Measurements from ENCODE around the gene CNTN2.

CNTN2 gene

GRCh38 chr1:205065666-205066065, 22.7 kb downstream of the CNTN2 start:
- no peak overlapping the region for H3K4me3 ChIP-seq (ENCODE audit: low read length)

GRCh38 chr1:205066141-205066818, 23.3 kb downstream of the CNTN2 start:
- Histone ChIP-seq H2AFZ (ENCODE audit: low read length) (no peak overlapping the region), H3F3A (ENCODE audit: insufficient read depth, low read length) (no peaks in the 10 kb centered on the region), H3K79me2 (ENCODE audit: low read length) (no peaks in the 10 kb centered on the region), H3K4me2 (ENCODE audit: low read depth, low read length) (no peak overlapping the region), H4K20me1 (ENCODE audit: insufficient read depth, low read length) (no peaks in the 10 kb centered on the region), H3K4me3 (ENCODE audit: low read length) (no peak overlapping the region), H3K9me2 (replicated peaks; ENCODE audit: insufficient read depth, low read length) (no peaks in the 10 kb centered on the region), H3K9me3 (replicated peaks; ENCODE audit: insufficient read depth, low read length) (no peaks in the 10 kb centered on the region), H3K27me3 (replicated peaks; ENCODE audit: insufficient read depth, low read length) (peaks cover 4% of the 10 kb centered on the region; the same call in 1 of the 2 replicates), H3K27ac (ENCODE audit: low read length) (no peak overlapping the region), H3K9ac (ENCODE audit: low read length) (no peak overlapping the region), H3K4me1 (ENCODE audit: low read length) (no peaks in the 10 kb centered on the region), H3K36me3 (replicated peaks; ENCODE audit: insufficient read depth, low read length) (no peaks in the 10 kb centered on the region)
- no peak for DNase-seq
- TF ChIP-seq EZH2 (optimal IDR thresholded peaks at IDR 0.05; ENCODE audit: low read depth, low read length) (no peak), EZH2phosphoT487 (IDR thresholded peaks at IDR 0.05; ENCODE audit: low read length) (no peak), CTCF (IDR thresholded peaks at IDR 0.05; ENCODE audit: low read length) (no peak)

More at GRCh38 chr1:205065666-205066065, 22.7 kb downstream of the CNTN2 start:
- DNase-seq = no peak
- H2AFZ ChIP-seq (ENCODE audit: low read length) = no peak overlapping the region
- no peaks in the 10 kb centered on the region for H3K79me2 ChIP-seq (ENCODE audit: low read length)
- H3K4me1 ChIP-seq (ENCODE audit: low read length) = no peaks in the 10 kb centered on the region
- H4K20me1 ChIP-seq (ENCODE audit: insufficient read depth, low read length) = no peaks in the 10 kb centered on the region
- no peak overlapping the region for H3K27ac ChIP-seq (ENCODE audit: low read length)
- H3K27me3 ChIP-seq (replicated peaks; ENCODE audit: insufficient read depth, low read length) = peaks cover 4% of the 10 kb centered on the region; the same call in 1 of the 2 replicates
- no peaks in the 10 kb centered on the region for H3F3A ChIP-seq (ENCODE audit: insufficient read depth, low read length)
- no peaks in the 10 kb centered on the region for H3K36me3 ChIP-seq (replicated peaks; ENCODE audit: insufficient read depth, low read length)
- TF ChIP-seq EZH2 (optimal IDR thresholded peaks at IDR 0.05; ENCODE audit: low read depth, low read length) = no peak
- no peak for TF ChIP-seq CTCF (IDR thresholded peaks at IDR 0.05; ENCODE audit: low read length)
- no peak overlapping the region for H3K4me2 ChIP-seq (ENCODE audit: low read depth, low read length)
- no peak overlapping the region for H3K9ac ChIP-seq (ENCODE audit: low read length)
- H3K9me3 ChIP-seq (replicated peaks; ENCODE audit: insufficient read depth, low read length) = no peaks in the 10 kb centered on the region
- H3K9me2 ChIP-seq (replicated peaks; ENCODE audit: insufficient read depth, low read length) = no peaks in the 10 kb centered on the region

- DNase-seq = no peak
- Histone ChIP-seq H3K9me2 (replicated peaks; ENCODE audit: insufficient read depth, low read length) (no peaks in the 10 kb centered on the region), H3K4me1 (ENCODE audit: low read length) (no peaks in the 10 kb centered on the region), H2AFZ (ENCODE audit: low read length) (no peak overlapping the region), H3K4me3 (ENCODE audit: low read length) (no peak overlapping the region), H3F3A (ENCODE audit: insufficient read depth, low read length) (no peaks in the 10 kb centered on the region), H4K20me1 (ENCODE audit: insufficient read depth, low read length) (no peaks in the 10 kb centered on the region), H3K27me3 (replicated peaks; ENCODE audit: insufficient read depth, low read length) (peaks cover 4% of the 10 kb centered on the region; the same call in 1 of the 2 replicates), H3K9ac (ENCODE audit: low read length) (no peak overlapping the region), H3K79me2 (ENCODE audit: low read length) (no peaks in the 10 kb centered on the region), H3K27ac (ENCODE audit: low read length) (no peak overlapping the region), H3K4me2 (ENCODE audit: low read depth, low read length) (no peak overlapping the region), H3K9me3 (replicated peaks; ENCODE audit: insufficient read depth, low read length) (no peaks in the 10 kb centered on the region), H3K36me3 (replicated peaks; ENCODE audit: insufficient read depth, low read length) (no peaks in the 10 kb centered on the region)
- TF ChIP-seq EZH2phosphoT487 (IDR thresholded peaks at IDR 0.05; ENCODE audit: low read length) = no peak
- no peak for TF ChIP-seq EZH2 (optimal IDR thresholded peaks at IDR 0.05; ENCODE audit: low read depth, low read length)
- TF ChIP-seq CTCF (IDR thresholded peaks at IDR 0.05; ENCODE audit: low read length) = no peak
These were observed 24.0 kb downstream of the CNTN2 start for GRCh38 chr1:205067031-205067430.

Data from MM.1S (cell line).